ENCODE data around the gene GMEB2. TPM values are rescaled to one million over a fixed set of nuclear protein-coding genes. Genes with fewer than 3 reads are reported as not detected.

The GMEB2 gene
- total RNA-seq, 1 experiment from 2014 or later: 18.1 TPM

DNA sequence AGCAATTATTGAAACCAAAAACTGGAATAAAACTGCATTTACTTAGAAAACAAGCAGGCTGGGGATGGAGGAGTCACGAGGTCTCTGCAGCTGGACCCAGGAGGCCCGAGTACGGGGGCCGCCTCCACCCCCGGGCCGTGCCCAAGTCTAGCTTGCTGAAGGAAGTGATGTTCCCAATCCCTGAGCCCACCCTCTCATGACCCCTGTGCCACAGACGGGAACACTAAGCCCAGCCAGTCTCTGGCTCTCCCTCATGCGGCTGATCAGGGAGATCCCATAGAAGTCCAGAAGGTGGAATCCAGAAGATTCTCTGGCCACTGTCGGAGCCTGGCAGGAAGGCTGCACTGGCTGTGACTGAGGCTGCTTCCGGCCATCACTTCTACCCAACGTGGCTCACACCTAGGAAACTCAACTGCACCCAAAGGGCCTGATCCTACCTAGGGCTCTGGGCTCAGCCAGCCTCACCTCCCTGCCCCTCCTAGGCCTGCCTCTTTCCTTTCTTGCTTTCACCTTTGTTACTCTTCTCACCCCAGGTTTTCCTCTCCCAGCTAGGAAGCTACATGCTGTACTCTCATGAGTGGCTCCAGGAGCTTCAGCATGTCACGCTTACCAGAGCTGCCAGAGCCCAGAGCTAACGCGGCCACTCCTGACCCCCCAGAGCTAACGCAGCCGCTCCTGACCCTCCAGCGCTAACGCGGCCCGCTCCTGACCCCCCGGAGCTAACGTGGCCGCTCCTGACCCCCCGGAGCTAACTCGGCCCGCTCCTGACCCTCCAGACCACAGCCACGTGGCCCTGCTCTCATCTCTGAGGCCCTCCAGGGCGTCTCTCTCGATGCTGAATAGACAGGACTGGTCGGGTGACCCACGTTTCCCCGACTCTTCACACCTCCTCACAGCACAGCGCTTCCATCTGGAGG, 28.2 kb downstream of the GMEB2 start:
- no peak for DNase-seq (ENCODE audit: low read depth)
- in situ Hi-C loops (cut with HindIII; ENCODE audit: low pct_unique_long_range_greater_than_20kb, low sequenced_read_pairs): loop anchor here (25.0 kb wide), 1 partner anchor 311 kb away; the partner anchor contains the start of gene COL20A1

DNA sequence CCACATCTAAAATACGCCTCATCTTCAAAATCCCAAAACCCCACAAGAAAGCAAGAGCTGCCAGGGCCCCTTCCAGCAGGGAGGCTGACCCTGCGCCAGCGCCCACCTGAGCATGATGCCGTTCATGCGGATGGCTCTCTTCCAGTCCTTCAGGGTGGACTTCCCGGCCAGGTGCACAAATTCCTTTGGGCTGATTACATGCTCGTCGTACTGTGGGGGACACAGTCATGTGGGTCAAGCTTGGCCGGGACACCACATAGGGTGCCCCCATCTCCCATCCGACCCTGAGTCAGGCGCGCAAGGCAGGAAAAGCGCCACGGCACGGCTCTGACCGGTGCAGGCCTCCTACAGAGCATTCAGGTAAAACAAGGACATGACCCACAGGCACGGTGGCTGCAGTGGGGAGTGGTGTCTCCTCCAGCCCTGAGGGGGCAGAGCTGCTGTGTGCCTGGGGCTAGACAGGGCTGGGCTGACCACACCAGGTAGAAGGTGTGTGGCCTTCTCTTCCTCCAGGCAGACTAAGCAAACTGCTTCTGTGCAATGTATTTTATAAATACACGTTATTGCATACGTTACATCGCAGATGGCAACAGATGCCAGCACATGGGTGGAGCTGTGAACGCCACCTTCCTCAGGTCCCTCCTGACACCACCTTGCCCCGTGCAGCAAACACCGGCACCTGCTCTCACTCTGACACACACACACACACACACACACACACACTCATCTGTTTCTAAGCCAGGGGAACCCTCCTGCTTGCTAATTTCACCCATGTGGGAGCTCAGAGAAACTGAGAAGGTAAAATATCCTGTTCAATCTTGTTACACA, 29.0 kb downstream of the GMEB2 start:
- in situ Hi-C loops (cut with HindIII; ENCODE audit: low pct_unique_long_range_greater_than_20kb, low sequenced_read_pairs): loop anchor here (25.0 kb wide), 1 partner anchor 311 kb away; the partner anchor contains the start of gene COL20A1
- DNase-seq (ENCODE audit: low read depth): no peak

DNA sequence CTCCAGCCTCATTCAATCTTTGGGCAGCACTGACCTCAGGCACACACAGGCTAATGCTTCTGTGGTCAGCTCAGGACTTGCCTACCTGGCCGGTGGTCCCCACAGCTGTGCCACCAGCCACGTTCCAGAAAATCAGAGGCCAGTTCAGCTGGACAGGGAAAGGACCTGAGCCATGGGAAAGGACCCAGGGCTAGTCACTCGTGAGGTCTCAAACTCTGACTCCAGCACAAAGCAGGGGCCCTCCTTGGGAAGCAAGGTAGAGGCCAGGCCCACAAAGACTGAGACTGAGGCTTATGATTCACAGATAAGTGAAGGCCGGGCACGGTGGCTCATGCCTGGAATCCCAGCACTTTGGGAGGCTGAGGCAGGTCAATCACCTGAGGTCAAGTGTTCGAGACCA, 30.5 kb downstream of the GMEB2 start:
- DNase-seq (ENCODE audit: low read depth): no peak
- in situ Hi-C loops (cut with HindIII; ENCODE audit: low pct_unique_long_range_greater_than_20kb, low sequenced_read_pairs): loop anchor here (25.0 kb wide), 1 partner anchor 309 kb away; the partner anchor contains the start of gene COL20A1

DNA sequence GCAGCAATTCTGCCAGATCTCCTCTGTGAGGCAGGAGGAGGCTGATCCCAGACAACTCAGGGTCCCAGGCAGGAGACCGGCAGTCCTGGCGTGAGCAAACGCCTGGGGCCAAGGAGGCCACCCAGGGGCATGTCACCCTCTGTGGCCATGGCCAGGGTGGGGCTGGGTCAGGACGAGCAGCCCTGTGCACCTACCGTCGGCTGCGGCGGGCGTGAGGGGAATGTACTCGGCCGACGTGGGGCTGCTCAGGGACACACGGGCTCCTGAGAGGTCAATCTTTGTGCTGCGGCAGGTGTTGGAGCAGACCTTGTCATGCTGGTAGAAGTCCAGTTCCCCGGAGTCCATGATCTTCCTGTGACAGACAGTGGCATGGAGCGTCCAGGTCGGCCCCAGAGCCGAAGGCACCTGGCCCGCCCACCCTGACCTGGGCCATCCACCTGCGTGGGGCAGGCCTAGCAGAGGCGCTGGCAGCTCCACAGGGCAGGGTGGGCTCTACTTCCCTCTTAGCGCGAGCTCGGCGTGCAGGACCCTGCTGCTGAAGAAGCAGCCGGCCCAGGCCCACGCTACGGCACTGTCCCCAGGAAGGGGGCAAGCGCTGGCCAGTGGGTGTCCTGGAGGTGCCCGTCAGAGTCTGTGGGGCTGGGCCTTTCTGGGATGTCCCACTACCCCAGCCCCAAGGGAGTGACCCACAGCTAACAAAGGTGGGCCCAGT, 31.3 kb downstream of the GMEB2 start:
- no peak for DNase-seq (ENCODE audit: low read depth)
- in situ Hi-C loops (cut with HindIII; ENCODE audit: low pct_unique_long_range_greater_than_20kb, low sequenced_read_pairs): loop anchor here (25.0 kb wide), 1 partner anchor 308 kb away; the partner anchor contains the start of gene COL20A1

DNA sequence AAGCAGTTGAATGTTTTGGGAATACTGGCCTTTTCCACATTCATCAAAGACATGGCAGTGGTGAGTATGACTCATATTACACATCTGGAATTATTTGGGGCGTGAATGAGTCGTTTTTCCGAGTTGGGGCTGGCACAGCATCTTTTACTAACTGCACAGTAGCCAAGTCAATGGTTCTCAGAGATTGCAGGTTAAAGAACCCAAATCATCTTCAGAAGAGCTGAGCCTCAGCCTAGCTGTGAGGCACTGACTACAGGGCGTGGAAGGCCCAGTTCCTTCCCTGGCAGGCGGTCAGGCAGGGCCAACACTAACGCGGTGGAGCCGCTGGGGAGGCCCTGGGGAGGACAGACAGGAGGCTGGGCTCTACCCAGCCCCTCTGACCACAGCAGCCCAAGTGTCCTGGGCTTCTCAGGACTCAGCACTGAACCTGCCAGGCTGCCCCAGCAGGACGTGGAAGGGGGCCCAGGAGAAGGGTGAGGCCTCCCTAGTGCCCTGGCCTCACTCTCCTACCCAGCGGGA, 32.8 kb downstream of the GMEB2 start:
- in situ Hi-C loops (cut with HindIII; ENCODE audit: low pct_unique_long_range_greater_than_20kb, low sequenced_read_pairs): loop anchor here (25.0 kb wide), 1 partner anchor 307 kb away; the partner anchor contains the start of gene COL20A1
- DNase-seq (ENCODE audit: low read depth): no peak

DNA sequence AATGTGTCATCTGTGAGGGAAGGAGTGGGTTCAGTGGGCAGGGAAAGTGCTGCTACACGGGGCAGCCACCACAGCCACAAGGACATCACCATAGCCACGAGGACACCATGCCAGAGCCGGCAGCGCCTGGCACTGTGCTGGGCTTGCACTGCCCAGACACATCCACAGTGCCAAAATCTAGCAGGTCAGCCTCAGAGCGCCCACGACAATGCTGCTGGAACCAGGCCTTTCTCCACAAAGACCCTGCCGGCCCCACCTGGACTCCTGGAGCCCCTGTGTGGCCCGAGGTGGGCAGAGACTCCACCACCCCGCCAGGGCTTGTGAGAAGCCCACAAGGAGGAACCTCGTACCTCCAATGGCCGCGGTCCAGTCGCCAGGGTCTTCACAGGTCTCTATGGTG, 34.2 kb downstream of the GMEB2 start:
- no peak for DNase-seq (ENCODE audit: low read depth)

DNA sequence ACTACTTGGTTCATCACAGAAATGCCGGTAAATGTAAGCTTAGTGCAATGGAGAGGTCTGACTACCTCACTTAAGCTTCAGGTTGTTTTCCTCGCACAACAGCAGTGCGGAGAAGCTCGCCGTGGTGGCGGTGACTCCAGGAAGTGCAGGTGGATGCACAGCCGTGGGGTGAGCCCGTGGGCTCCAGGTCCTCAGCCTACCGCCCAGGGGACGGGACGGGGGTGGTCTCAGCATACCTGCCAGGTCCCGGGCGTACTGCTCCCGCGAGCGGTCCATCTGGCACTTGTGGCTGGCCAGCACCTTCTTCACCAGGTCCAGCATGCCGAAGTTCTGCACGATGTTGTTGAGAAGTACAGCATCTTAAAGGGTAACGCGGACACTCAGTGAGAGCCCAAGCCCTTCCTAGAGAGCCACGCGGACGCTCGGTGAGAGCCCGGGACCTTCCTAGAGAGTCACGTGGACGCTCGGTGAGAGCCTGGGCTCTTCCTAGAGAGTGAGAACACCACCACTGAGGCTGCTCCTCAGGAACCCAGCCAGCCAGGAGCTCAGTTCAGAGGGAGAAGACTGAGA, 35.0 kb downstream of the GMEB2 start:
- in situ Hi-C loops (cut with HindIII; ENCODE audit: low pct_unique_long_range_greater_than_20kb, low sequenced_read_pairs): loop anchor here (25.0 kb wide), 1 partner anchor 305 kb away; the partner anchor contains the start of gene COL20A1
- no peak for DNase-seq (ENCODE audit: low read depth)

More for the DNA sequence above, 34.2 kb downstream of the GMEB2 start:
- in situ Hi-C loops (cut with HindIII; ENCODE audit: low pct_unique_long_range_greater_than_20kb, low sequenced_read_pairs): loop anchor here (25.0 kb wide), 1 partner anchor 305 kb away; the partner anchor contains the start of gene COL20A1

DNA sequence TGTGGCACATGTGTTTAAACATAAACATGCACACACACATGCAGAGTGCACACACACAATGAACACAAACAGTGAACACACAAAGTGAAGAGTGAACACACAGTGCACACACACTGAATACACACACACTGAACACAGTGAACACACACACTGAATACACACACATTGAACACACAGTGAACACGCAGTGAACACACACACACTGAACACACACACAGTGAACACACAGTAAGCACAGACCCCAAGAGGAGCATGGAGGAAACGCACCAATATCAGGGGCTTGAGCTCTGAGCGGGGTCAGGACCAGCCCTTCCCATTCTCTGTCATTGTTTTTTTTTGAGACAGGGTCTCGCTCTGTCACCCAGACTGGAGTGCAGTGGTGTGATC, 35.8 kb downstream of the GMEB2 start:
- DNase-seq (ENCODE audit: low read depth): no peak

DNA sequence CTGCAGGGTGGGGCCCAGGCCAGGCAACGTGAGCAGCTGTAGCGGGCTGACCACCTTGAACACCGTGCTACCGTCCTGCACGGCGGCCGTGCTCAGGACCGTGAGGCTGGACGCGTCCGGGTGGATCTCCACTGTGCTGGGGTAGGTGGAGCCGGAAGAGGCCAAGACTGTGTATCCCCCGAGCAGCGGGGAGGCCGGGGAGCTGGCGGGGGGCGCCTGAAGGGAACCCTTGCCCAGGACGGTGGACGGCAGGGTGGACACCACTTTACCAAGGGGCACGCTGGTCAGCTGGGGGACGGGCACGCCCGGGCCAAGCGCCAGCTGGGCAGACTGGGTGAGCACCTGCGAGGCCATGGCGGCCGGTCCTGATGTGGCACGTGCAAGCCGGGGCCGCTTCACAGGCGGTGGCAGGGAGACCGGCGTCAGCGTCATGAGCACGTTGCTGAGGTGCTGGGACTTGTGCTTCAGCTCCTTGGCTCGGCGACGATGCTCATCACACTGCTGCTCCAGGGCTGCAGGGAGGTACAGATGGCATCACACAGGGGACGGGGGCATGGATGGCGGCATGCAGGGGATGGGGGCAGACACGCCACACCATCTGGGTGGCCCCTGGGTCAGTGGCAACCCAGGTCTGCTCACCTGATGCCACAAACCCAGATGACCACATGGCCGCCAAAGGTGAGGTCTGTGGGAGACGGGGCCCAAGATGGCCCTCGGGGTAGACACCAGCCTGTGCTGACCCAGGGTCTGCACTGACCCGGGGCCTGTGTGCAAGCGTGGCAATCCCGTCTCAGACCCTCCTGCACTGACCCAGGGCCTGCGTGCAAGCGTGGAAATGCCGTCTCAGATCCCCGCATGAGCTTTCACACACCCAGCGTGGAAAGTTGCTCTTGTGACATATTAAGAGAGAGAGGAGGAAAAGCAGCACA, 36.4 kb downstream of the GMEB2 start:
- no peak for DNase-seq (ENCODE audit: low read depth)
- in situ Hi-C loops (cut with HindIII; ENCODE audit: low pct_unique_long_range_greater_than_20kb, low sequenced_read_pairs): loop anchor here (25.0 kb wide), 1 partner anchor 303 kb away; the partner anchor contains the start of gene COL20A1

More for the DNA sequence above, 35.8 kb downstream of the GMEB2 start:
- in situ Hi-C loops (cut with HindIII; ENCODE audit: low pct_unique_long_range_greater_than_20kb, low sequenced_read_pairs): loop anchor here (25.0 kb wide), 1 partner anchor 304 kb away; the partner anchor contains the start of gene COL20A1

DNA sequence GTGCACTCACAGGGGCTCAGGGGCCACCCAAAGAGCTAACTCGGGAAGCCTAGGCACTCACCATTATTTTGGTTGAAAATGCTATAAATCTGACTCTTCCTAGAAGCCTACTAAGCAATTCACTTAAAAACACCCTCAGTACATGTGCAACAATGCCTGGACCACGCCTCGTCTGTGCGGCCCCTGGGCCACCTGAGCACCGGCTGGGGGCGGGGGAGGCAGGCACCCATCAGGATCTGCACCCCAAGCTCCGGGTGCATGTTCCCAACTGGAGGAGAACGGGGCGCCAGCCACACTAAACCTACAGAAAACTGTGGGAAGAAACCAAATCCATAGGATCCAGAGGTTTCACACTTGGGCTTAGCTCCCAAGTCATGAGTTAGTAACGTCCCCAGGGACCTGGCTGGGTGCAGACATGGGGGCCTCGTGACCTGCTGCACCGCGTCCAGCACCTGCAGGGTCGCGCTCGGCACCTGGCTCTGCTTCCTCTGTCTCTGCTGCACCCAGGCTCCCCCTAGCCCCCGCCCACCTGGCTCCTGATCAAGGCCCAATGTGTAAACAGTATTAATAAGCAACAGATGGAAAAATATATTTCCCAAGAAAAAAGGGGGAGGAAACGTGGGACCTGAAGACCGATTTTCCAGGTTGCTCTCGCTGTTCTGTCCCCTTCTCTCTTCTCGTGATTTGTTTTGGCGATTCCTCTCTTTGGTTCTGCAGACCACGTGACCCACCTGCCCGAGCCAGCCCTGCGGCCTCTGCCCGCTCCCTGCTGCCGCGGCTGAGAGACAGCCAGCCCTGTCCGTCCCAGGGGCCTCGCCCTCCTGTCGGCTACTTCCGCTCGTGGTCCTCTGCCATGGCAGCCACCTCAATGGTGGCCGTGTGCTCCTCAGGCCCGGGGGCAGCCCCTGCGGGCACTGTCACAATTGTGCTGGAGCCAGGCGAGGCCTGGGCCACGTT, 37.4 kb downstream of the GMEB2 start:
- DNase-seq (ENCODE audit: low read depth): no peak
- in situ Hi-C loops (cut with HindIII; ENCODE audit: low pct_unique_long_range_greater_than_20kb, low sequenced_read_pairs): loop anchor here (25.0 kb wide), 1 partner anchor 302 kb away; the partner anchor contains the start of gene COL20A1

DNA sequence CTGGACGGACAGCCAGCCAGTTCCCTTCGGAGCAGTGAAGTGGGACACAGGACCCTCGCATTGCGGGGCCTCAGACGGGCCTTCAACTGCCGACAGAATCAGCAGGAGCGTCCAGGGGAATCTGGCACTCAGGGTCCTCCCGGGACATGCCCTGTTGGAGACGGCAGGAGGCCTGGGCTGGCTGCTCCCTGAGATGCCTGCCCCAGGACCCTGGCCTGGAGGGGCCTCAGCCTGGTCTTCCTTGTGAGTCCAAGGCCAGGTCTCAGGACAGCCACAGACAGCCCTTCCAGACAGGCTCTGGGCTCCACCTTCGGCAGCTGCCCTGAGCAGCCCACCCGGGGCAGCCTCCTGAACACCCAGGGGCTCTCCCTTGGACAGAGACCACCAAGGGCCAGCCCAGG, 38.3 kb downstream of the GMEB2 start:
- DNase-seq (ENCODE audit: low read depth): no peak
- in situ Hi-C loops (cut with HindIII; ENCODE audit: low pct_unique_long_range_greater_than_20kb, low sequenced_read_pairs): loop anchor here (25.0 kb wide), 1 partner anchor 301 kb away; the partner anchor contains the start of gene COL20A1

DNA sequence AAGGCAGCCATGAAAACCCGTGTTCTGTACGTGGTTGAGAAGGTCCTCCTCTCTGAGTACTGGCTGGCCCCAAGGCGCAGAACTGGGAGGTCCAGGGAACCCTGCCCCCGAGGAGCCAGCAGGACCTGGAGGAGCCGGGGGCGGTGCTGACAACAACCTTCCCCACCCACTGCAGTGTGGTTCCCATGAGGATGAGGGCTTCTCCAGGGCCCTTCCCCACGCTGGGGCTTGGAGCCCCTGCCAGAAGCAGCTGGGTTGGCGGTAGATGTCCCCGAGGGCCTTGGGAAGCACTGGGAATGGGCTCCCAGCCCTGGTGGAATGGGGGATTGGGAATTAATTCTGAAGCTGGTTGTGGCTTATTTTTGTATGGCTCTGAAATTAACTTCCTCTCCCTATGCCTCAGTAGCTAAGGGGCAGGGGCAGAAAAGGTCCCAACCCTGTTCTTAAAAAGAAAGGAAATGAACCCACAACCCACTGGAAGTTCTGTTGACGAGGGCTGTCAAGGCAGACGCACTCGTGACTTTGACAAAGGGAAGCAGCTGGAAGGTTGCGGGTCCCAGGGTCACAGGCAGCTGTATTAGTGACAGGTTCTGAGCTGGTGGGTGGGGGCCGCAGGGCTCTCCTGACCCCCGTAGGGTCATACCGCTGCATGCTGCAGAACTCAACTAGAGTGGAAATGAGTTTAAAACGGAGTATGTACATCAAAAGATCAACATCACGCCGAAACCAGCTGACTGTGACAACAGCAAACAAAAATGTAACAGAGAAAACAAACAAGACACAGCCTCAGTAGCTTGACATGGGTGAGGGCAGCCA, 38.9 kb downstream of the GMEB2 start:
- in situ Hi-C loops (cut with HindIII; ENCODE audit: low pct_unique_long_range_greater_than_20kb, low sequenced_read_pairs): loop anchor here (25.0 kb wide), 1 partner anchor 301 kb away; the partner anchor contains the start of gene COL20A1
- DNase-seq (ENCODE audit: low read depth): no peak

DNA sequence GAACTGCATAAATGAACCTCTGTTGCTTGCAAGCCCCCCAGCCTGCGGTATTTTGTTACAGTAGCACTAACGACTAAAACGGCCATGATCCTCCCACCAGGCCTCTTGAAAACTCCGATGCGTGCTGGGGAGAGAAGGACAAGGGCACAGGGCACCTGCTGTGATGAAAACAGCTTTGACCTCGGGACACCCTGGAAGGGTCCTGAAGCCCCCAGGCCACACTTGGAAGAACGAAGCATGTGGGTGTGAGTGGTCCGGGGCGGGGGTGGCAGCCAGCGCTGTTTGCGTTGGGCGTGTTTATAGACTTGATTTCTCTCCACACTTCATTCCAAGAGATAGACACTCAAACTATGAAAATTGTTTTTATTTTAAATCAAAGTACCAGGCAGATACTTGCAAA, 39.6 kb downstream of the GMEB2 start:
- DNase-seq (ENCODE audit: low read depth): no peak
- in situ Hi-C loops (cut with HindIII; ENCODE audit: low pct_unique_long_range_greater_than_20kb, low sequenced_read_pairs): loop anchor here (25.0 kb wide), 1 partner anchor 300 kb away; the partner anchor contains the start of gene COL20A1

DNA sequence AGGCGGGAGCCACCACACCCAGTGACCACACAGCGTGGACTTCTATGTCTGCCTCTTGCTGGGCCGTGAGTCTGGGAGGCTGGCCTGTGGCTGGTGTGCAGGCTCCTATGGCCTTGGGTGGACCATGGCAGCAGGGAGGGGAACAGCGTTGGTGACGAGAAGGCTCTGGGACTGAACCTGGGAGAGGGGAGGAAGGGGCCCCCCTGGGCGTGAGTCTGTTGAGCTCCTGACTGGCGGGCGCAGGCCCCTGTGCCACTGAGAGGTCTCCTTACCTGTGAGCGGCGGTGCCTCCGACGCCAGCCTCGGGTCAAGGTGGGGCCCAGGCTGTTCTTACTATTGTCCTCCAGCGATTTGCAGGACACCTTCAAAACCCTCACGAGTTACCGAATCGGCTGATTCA, 40.1 kb downstream of the GMEB2 start:
- DNase-seq (ENCODE audit: low read depth): no peak
- in situ Hi-C loops (cut with HindIII; ENCODE audit: low pct_unique_long_range_greater_than_20kb, low sequenced_read_pairs): loop anchor here (25.0 kb wide), 1 partner anchor 299 kb away; the partner anchor contains the start of gene COL20A1
